Skin of body (tissue), 2 donors: ENCODE measurements around the gene SMAD5. TPM values are rescaled to one million over a fixed set of nuclear protein-coding genes. Genes with fewer than 3 reads are reported as not detected.

ENCODE experiments used
- DNase-seq: peaks from one replicate; lab custom pipeline; 2025; lab: John Stamatoyannopoulos, UW
- total RNA-seq: library from RNA; depleted of rRNA; stranded (reverse); fragments of >200 nt; gene quantifications from one replicate; pipeline ENCODE4 v1.2.3, GENCODE V29; 2014

The SMAD5 gene
- total RNA-seq = 68.0 TPM

DNA sequence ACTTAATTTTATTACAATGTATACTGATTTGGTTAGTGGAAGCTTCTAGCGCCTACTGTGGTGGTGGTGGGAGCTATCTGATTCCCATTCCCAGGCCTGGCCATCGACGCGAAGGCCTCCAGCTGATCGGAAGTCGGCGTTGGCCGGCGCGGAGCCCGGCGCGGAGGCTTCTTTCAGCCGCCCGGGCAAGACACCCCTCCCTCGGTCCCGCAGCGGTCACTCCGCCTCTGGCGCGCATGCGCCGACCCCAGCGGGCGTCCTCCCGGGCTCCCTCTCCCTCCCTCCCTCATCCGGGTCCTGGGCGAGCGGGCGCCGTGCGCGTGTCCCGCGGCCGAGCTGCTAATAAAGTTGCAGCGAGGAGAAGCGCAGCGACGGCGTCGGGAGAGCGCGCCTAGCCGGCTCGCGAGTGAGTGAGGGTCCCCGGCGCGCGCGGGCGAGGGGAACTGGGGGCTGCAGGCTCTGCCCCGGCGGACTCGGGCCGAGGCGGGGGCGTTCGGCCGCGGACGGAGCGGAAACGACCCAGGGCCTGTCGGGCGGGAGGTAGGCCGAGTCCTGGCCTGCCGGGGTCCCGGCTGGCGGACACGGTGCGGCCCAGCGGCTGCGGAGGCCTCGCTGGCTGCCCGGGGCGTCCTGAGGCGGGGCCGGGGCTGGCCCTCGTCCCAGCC, at the start of gene SMAD5:
SMAD5 (plus strand) TSS at position 289 of the 665 bp plus-strand sequence. CDS start 20,916 bp downstream, outside the sequence.
- DNase-seq = peak; percentile 90

DNA sequence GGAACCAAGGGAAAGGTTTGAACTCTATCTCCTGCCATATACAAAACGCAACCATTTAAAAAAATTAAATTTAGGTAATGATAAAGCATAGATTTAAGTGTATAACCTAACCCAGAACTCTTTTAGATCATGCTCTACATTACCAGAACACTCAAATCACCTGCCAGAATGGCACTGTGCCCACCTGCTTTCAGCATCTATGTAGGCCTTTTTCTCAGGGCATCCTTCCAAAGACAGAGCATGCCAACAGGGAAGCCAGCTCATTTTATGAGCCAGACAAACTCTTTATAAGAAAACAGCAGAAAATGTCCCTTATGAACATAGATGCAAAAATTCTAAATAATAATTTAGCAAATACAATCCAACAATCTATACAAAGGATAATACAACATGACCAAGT, 47.9 kb upstream of the SMAD5 start:
- DNase-seq = no peak

DNA sequence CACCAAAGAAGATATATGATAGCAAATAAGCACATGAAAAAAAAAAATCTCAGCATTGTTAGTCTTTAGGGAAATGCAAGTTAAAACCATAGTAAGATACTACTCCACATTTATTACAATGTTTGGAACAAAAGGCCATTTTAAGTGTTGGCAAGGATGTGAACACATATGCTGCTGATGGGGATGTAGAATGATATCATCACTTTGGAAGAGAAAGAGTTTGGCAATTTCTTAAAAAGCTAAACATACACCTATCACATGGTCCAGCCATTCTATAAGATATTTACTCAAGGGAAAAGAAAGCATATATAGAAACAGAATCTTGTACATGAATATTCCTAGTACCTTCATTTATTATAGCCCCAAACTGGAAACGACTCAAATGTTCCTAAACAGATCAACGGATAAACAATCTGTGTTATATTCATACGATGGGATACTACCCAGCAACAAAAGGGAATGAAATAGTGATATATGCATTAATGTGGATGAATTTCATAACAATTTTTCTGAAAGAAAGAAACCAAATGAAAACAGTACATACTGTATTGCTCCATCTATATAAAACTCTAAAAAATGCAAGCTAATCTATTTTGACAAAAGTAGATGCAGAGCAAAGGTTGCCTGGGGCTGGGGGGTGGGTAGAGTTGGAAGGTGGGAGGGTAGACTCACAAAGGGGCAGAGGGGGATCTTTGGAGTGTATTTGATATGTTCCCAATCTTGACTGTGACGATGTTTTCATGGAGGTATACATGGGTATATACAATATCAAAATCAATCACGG, 45.7 kb upstream of the SMAD5 start:
- DNase-seq = peak; percentile 93

DNA sequence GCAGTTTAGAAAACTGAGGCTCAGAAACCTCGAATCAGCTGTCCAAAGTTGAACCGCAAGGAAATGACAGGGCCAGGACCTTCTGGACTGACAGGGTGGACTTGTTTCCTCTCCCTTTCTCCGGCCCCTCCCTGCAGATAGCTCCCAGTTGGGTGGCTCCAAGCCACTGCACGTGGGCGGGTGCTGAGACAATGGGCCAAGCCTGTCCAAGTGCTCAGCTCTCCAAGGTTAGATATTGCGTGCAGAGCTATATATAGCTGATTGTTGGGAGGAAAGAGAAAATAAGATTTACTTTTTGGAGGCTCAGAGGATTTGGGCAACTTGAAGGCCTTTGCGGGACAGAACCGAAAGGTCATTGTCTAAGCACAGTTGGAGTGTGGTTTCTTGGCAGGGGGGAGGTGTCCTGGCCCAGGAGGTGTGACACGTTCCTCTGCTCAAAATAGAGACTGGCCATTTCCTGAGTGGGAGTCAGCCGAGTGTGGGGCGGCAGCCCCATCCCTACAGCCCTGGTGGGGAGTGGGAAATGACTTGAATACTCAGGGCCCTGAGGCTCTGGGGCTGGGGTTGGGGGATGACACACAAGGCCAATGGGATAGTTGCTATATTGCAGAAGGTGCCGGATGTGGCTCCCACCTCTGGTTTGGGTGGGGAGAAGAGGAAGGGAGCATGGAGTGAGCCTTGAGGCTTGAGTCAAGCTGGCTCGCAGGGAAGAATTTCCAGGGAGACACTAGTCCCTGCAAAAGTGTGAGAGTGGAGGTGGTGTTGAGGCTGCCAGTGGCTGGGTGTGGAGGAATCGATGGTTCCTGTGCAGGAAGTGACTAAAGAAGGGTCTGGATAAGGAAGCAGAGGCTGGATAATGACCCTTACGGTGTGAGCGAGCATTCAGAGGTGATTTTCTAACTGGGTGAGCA, 44.4 kb upstream of the SMAD5 start:
- DNase-seq = peak; percentile 78

DNA sequence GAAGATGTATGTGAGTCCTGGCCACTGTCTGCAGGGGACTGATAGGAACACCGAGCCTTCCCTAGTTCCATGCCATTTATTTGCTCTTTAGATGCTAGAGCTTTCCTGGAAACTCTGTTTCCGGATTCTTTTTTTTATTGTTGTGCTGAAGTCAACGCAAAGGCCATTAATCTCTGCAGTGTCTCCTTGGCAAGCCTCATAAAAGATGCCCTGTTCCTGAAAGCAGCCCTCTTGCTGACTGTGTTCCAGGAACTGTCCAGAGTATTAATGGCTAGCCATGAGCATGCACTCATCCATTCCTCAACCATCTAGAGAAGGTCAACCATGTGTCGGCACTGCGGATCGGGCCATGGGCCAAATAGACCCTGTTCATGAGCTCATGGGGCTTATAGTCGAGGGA, 42.9 kb upstream of the SMAD5 start:
- no peak for DNase-seq

DNA sequence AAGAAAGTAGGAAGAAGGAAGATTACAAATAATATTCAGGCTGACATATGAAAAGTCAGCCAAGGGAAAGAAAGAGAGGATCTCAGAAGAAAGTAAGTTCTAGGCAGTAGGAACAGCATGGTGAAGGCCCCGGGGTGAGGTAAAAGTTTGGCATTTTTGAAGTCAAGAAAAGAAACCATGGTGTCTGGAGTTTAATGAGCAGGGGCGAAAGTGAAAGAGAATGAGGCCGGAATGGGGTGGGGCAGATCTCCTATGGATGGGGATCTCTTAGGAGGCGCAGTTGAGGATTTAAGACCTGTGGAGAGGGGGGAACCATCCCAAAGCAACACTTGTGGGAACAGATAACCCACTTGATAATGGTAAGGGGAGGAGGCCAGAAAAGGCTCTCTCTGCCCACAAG, 42.3 kb upstream of the SMAD5 start:
- no peak for DNase-seq

DNA sequence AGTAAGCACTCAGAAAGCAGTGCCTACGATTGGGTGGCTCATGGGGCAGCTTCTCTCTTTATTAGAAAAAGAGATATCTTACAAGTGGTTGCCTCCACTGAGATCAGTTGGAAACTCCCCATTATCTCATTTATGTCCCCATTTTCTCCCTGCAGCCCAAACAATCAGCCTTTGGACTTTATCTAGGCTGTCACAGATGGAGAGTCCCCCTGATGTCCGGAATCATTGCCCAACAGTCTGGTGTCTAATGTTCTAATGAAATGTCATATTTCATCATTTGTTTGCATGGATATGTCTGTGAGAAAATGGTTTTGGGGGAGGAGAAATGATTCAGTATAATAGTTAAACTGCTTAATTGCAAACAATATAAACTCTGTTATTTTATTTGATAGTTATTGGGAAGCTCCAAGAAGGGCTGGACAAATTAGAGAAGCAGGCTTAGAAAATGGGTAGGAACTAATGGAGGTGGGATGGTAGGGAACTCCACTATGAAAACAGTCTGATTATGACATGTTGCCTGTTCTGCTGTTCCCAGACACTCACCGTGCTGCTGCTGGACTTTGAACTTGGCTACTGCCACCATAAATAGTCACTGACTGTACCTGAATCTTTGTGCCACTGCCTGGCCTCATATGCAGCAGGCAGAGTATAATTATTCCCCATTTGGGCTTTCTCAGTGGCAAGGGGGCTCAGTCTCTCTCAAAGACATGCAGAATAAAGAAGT, 38.3 kb upstream of the SMAD5 start:
- DNase-seq = no peak

DNA sequence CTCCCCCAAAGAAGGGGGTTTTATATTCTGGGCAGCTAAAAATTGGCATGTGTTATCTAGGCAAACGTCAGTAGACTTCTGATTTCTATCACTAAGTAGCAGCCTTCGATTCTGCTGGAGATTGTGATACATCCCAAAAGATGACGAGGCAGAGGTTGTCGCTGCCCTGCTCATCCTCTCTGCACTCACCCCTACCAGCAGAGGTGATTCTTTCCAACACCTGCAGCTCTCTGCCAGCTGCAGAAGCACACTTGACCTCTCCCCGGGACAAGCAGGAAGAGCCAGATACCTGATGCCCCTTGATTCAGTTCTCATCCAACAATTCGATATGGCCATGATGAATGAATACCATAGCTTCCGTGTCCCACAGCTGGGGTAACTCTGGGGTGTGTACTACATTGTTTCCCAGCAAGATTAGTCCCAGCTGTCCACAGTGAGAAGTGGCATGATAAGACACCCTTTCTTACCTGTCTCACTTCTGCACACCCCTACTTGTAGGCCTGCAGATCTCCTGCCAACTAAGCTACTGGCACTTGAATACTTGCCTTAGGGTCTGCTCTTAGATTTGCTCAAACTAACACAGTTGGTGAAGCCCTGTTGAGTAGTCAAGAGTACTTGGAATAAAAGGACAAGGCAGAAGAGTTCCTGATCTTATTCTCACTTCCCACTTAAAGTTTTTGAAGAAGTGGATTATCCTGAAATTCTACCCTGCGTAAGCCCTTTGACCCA, 37.6 kb upstream of the SMAD5 start:
- no peak for DNase-seq

DNA sequence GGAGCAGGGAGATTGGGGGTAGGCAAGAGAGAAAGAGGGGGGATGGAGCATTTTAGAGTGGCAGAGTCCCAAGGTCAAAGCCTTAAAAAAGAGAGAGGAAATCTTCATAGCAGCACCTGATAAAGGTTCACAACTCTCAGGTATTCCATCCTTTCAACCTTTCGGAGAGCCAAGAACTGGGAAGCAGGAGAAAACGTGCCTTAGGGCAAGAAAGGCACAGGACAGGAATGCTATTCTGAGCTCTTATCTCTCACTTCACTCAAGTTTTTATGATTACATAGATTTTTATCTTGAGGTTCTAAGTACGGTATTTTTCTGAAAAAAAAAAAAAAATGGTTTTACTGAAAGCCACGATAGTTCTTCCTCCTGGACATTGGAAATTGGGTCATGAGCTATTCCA, 34.5 kb upstream of the SMAD5 start:
- no peak for DNase-seq

DNA sequence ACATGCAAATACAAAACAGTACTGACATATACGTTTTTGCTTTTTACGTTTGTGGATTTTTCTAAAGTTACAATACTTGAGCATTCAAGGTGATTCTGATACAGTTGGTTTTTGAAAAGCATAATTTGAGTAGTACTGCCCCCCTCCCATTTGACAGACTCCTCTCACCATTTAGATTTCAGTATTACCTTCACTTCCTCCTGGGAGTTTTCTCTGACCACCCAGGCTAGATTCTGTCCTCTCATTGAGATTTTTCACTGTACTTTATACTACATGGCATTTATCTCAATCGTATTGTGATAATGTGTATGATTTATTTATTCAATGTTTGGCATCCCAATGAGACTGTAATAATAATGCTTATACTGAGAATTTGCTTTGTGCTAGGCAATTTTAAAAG, 32.8 kb upstream of the SMAD5 start:
- DNase-seq = no peak

DNA sequence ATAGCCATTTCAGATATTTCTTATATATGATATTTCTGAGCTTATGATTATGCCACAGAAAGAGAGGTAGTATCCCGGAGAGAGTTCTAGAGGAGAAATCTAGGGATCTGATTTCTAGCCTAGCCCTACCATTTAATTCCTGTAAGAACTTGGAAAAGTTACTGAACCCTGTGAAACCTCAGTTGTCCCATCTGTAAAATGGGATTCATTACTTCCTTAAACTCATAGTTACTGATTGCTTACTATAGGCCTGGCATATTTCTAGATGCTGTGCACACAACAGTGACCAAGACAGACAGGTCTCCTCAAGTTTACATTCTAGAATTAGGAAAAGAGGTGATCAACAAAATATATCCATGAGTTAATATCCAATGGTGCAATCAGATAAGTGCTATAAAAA, 30.8 kb upstream of the SMAD5 start:
- no peak for DNase-seq

DNA sequence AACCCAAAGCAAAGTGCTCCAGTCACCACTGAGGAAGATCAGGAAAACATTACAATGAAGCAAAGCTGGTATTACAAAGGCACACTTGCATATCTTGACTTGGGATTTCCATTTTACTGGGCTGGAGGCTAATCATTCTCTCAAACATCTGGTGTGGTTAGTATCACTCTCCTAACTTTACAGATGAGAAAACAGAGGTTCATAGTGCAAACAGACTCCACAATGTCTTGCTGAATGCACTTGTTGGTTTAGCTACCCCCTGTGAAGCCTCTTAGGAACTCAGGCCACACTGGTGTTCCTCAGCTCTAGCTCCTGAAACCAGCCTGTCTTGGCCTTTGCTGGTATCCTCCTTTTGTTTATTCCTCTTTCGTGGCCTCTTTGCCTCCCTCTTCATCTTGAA, 29.5 kb upstream of the SMAD5 start:
- DNase-seq = no peak

DNA sequence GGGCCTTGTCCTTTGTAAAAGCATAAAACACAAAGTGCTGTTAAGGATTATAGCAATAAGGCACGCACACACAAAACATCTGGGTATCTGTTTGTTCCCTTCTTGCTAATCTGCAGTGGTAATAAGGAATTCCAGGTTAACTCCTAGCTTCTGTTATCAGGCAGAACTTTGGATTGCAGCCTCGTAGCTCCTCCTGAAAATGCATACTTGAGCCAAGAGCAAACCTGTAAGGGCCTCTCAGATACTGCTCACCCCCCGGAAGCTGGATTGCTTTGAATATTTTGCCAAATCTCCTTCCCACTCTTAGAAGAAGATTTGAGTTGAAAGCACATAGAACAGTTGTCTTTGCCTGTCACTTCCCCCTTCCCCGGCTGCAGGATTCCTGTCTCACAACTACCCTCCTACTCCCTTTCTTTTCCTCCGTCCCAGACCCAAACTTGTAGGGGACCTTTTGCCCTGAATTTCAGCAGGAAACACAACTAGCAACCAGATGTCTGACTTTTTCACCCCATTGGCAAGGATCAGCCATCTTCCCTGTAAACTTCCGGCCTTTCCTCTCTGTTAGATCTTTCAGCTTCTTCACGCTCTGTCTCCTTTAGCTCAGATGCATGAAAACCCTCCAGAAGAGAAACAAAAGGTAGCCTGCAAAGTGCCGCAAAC, 28.2 kb upstream of the SMAD5 start:
- peak; percentile 68 for DNase-seq

DNA sequence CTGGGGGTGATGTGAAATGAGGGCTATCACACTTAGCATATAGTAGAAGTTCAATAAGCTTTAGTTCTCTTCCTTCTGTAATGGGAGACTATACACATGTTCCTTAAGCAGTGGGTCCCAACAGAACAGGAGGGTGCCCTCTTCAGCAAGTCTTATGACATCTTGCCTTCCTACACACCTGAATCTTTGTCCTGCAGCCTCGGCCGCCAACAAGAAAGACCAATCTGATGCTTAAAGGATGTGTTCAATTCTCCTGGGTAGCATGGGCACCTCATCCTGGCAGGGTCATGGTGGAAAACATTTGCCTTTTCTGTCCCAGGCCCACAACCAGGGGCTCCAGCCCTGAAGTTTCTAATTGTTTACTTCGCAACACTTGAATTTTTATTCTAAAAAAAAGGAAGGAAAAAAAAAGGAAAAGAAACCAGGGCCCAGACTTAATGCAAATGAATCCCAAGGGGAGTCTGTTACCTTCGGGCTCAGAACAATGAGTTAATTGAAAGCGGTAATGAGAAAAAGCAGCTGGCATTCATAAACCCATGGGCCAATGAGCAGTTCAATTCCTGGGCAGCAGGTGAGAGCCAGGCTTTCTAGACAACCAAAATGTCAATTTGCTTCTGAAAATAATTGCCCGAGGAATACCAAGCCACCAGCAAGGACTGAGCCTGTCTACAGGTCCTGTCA, 26.2 kb upstream of the SMAD5 start:
- DNase-seq = no peak

DNA sequence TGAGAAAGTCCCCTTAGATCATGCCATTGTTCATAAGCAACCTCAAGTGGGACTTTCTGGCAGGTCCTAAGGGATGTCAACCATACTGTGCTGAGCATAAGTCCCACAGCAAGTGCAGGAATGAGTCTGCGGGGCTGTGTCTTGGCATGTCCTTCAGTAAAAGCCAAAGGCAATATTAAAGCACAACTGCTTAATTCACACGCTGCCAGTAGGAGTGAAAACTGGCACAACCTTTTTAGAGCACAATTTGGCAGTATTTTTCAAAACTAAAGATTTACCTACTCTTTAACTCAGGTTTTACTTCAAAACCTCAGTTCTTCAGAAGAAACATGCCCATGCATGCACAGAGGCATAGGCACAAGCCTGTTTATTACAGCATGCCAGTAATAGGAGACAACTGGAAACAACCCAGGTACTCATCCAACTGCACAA, 24.4 kb upstream of the SMAD5 start:
- DNase-seq = no peak

DNA sequence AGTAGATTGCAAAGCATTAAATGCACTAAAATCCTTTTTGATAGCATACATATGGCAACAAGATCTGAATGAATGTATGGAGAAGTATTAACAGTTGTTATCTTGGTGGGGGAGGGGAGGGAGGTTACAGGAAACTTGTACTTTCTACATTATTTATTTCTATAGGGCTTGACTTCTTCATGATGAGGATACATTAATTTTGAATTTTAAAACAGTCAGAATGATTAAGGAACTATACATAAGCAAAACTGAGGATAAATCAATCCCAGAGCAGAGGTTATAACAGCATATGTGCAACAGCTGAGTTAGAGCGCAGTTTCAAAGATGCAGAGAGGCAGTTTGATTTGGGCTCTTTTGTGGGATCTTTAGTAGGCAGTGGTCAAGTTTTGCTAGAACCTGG, 23.9 kb upstream of the SMAD5 start:
- DNase-seq = peak; percentile 13

DNA sequence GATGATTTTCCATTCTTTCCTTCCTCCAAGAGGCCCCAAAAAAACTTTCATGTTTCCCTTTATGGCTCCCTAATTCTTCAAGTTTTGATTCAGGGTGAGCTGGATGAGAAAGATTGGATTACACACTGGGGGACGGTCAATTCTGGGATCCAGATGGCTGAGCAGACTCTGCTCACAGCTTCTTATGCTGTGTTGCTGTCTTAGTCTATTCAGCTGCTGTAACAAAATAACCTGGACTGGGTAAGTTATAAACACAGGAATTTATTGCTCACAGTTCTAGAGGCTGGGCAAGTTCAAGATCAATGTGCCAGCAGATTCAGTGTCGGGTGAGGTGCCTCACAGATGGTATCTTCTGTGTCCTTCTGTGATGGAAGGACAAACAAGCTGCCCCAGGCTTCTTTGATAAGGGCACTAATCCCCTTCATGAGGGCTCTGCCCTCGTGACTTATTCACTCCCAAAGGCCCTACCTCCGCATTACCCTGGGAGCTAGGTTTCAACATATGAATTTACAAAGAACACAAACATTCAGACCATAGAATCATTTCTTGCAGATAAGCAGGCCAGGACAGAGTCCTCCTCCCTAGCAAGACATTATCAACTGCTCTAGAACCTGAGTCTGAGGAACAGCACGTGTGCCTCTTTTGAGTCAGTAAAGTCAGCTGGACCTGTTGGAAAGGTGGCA, 23.1 kb upstream of the SMAD5 start:
- DNase-seq = no peak

DNA sequence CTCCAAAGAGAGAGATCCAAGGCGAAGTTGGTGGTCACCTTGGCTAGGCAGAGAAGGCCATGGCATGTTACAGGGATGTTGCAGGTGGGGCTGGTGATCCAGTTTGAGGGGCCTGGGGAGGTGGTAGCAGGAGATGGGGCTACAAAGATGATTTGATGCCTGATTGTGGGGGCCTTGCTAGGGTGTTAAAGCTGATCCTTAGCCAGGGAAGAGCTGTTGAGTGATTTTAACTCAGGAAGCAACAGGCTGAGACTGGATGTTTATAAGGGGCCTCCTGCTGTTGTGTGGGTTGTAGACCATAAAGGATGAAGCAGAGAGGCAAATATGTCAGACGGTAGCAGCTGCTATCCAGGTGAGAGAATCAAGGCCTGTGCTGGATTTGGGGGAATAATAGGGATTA, 19.0 kb upstream of the SMAD5 start:
- DNase-seq = no peak
